ENCODE results near the gene MTCL3.

Gene MTCL3

GRCh38 chr6:127518710-127519468 lies at the start of gene MTCL3:
TSS of gene MTCL3 (minus strand) at chr6:127519335.
- peak; percentile 66 for DNase-seq

- DNase-seq: no peak
Observed at GRCh38 chr6:127567476-127567875, 48.3 kb upstream of the MTCL3 start.

- no peak for DNase-seq
Observed at GRCh38 chr6:127566651-127567050, 47.5 kb upstream of the MTCL3 start.

- no peak for DNase-seq
Observed at GRCh38 chr6:127566119-127566518, 47.0 kb upstream of the MTCL3 start.

- no peak for DNase-seq
Observed at GRCh38 chr6:127564761-127565160, 45.6 kb upstream of the MTCL3 start.

DNA sequence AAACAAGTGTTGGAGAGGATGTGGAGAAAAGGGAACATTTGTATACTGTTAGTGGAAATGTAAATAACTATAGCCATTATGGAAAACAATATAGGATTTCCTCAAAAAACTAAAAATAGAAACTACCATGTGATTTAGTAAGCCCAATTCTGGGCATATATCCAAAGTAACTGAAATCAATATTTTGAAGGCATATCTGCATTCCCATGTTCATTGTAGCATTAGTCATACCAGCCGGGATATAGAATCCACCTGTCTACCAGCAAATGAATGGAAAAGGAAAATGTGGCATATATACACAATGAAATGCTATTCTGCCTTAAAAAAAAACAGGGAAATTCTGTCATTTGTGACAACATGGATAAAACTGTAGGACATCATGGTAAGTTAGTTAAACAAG lies 42.5 kb upstream of the MTCL3 start:
- DNase-seq: no peak

DNA sequence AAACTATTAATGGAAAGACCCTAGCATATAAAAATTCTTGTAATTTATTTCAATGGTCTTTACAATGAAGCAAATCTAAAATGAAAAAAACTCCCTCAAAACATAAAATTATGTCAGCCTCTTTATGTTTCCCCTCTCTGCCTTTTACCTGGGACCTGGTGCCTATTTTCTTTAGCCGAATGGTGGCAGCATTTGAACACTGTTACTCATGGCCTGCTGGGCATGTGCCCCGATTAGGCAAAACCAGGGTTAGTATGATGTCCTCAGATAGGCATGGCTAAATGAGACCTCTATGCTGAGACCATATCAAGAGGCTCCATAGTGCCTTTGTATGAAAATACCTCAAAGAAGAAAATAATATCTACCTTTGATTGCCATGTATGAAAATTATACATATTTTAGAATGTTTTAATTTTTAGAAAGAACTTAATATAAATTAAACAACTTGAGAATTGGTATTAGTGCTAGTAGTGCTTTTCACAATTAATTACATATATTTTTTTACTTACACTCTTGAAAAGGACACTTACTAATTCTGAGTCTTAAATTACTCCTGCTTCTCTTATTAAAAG lies 35.4 kb upstream of the MTCL3 start:
- peak; percentile 22 for DNase-seq

- DNase-seq: no peak
Observed at GRCh38 chr6:127550403-127550802, 31.3 kb upstream of the MTCL3 start.

DNA sequence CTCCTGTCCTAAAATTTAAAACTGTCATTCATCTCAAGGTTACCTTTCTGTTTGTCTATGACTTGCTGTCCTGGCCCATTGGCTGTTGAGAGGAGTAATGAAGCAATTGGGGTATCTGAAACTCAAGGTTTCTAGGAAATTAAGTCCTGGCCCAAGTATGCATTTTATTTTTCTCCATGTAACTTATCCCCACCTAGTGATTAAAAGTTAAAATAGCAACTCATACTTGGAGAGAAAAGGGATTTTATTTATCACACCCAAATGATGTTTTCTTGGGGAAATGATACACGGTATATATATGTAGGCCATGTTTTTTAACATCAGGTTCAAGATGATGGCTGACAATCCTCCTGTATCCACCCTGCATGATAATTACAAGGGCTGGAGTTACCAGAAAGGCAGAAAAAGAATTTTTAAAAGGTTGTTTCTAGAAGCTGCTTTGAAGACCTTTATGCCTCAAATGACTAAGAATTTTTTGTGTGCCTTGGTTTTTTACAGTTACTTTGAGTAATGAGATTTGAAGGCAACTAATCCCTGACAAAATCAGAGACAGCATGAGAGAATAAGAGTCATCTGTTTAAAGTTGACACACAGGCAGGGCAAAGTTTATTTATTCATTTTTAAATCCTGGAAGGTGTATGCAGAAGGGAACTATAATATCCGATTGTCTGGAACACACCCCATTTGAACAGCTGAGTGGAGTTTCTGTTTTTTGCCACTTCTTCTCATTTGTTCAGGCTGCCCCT lies 28.9 kb upstream of the MTCL3 start:
- DNase-seq: no peak

DNA sequence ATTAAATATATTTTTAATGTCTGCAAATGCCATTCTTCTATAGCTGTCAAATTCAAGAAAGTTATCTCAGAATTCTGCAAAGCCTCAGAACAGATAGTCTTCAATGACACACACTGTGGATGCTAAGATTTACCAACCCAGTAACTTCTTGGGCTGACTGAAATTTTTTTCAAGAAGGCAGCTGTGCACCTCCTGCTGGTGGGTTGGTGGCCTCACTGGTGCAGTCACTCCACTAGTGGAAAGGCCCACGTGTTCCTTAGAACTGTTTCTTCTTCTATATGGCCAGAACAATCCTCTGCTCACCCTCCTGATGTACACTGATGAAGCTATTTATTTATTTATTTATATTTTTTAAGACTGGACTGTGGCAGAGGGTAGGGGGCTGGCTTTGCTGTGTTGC lies 28.1 kb upstream of the MTCL3 start:
- DNase-seq: peak; percentile 11

- DNase-seq: no peak
Observed at GRCh38 chr6:127539272-127539671, 20.1 kb upstream of the MTCL3 start.

- DNase-seq: no peak
Observed at GRCh38 chr6:127538750-127539264, 19.7 kb upstream of the MTCL3 start.

- DNase-seq: no peak
Observed at GRCh38 chr6:127533736-127534135, 14.6 kb upstream of the MTCL3 start.

- no peak for DNase-seq
Observed at GRCh38 chr6:127533011-127533410, 13.9 kb upstream of the MTCL3 start.

DNA sequence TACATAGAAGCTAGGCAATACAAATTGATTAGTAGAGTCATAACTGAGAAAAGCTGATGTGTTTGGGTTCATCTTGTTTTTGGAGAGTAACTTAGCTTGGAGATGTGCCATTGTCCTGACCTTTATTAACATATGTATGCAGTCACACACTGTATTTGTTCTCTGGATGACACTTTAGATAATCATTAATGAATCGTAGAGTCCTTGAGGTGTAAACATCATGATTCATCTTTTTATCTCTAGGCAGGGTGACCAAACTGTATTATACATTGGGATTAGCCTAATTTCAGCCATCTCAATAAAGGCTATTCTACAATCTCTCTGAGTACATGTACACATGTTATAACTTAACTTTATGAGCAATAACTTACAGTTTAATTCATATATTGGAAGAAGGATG lies 3.6 kb upstream of the MTCL3 start:
- DNase-seq: no peak

GRCh38 chr6:127520066-127520465 lies 931 bp upstream of the MTCL3 start:
- DNase-seq: no peak

- no peak for DNase-seq
Observed at GRCh38 chr6:127519469-127519785, 292 bp upstream of the MTCL3 start.

DNA sequence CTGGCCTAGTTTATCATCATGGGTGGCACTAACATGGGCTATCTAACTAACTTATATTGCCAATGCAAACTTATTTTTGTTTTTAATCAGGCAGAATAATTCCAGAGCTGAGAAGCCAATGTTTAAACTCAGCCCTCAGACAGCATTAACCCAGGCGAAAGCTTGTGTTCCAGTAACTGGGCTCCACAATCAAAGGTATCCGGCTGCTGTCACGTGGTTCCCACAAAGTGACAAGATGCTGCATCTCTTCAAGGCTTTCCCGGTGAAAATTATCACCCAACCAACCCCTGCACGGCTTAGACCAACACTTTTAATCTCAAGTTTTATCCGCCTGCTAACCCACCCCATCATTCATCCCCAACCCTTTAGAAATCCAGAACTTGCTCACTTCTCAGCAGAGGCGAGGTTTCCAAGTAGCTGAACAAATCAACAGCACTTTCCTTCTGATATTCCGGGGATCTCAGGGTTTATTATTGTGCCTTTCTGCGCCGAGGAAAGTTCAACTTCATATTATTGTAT lies 885 bp downstream of the MTCL3 start:
- no peak for DNase-seq

- DNase-seq: no peak
Observed at GRCh38 chr6:127517693-127518092, 1.4 kb downstream of the MTCL3 start.

DNA sequence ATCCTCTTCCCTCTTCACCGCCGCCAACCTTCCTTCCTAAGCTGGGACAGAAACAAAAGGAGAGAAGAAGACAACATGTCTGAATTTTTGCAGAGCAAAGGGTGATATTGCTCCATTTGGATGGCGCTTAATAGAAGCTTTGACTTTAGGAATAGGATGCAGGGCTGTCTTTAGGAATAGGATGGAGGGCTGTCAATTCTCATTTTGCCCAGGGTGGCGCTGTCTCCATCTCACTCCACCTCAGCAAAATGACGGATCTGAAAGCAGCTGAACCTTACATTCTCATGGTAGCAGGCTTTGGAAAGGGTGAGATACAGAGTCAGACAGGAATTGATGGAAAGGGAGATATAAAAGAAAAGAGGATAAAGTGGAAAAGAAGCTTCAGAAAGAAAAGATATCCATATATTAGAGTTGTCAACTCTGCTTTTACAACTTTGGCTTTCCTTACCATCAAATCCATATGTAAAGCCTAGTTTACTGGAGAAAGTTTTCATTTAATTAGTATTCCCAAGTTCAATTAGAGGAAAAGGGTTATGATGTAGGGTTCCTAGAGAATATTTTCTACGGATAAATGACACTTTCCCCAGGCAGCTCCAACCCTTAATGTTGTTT lies 2.4 kb downstream of the MTCL3 start:
- peak; percentile 57 for DNase-seq

- DNase-seq: peak; percentile 62
Observed at GRCh38 chr6:127515794-127516661, 3.1 kb downstream of the MTCL3 start.

- no peak for DNase-seq
Observed at GRCh38 chr6:127515234-127515793, 3.8 kb downstream of the MTCL3 start.
